B cell (primary cell): Measurements from ENCODE around the gene FAM25A. TPM values are rescaled to one million over a fixed set of nuclear protein-coding genes. Genes with fewer than 3 reads are reported as not detected.

ENCODE experiments used
- ATAC-seq: fragments of 200-7000 bp; cut with Tn5 transposase; one replicate; pipeline ENCODE4 v1.10.0; 2021; ENCODE audit warnings: low read depth, mild to moderate bottlenecking, moderate number of reproducible peaks, moderate library complexity
- CTCF ChIA-PET: fragments of 350-600 bp; sonication (Branson Sonifier 250); formaldehyde crosslinking; loops from one replicate; lab custom pipeline; 2021; ENCODE audit warnings: antibody characterized with exemption, inconsistent platforms; lab: Charles Lee
- POLR2A ChIA-PET: fragments of 350-600 bp; sonication (Branson Sonifier 250); formaldehyde crosslinking; loops from one replicate; lab custom pipeline; 2021; ENCODE audit warnings: antibody characterized with exemption; lab: Charles Lee
- DNase-seq: peaks from one replicate; pipeline ENCODE4 v3.0.0; 2013
- H2AFZ ChIP-seq: 2 replicates; pipeline ENCODE4 v1.6.1; 2012; ENCODE audit warnings: mild to moderate bottlenecking, low read depth, low read length; ENCODE audit not compliant: insufficient read depth, poor library complexity, severe bottlenecking
- H3K27ac ChIP-seq, 2 donors: 1 replicate in 1 of 2; 2 replicates in 1 of 2; pipeline ENCODE4 v1.5.1; 2012 to 2013; ENCODE audit warnings: low read length in 2 of 2, mild to moderate bottlenecking in 2 of 2, moderate library complexity in 1 of 2
- H3K27me3 ChIP-seq, 4 experiments: fragments of 200-600 bp in 1 of 4; sonication (generic) in 1 of 4; replicated peaks in 1 of 4; 1 replicate in 2 of 4; 2 replicates in 2 of 4; pipeline versions ENCODE4 v1.6.1 to v1.7.0; 2013 to 2016; ENCODE audit warnings: low read length in 3 of 4, mild to moderate bottlenecking in 2 of 4, mixed read lengths in 1 of 4, moderate library complexity in 1 of 4; ENCODE audit not compliant: insufficient read depth in 4 of 4, control insufficient read depth in 3 of 4; ENCODE audit errors: control extremely low read depth in 1 of 4
- H3K36me3 ChIP-seq, 2 experiments: replicated peaks in 1 of 2; 1 replicate in 1 of 2; 2 replicates in 1 of 2; pipeline versions ENCODE4 v1.6.1 to v1.7.1; 2013; ENCODE audit warnings: low read length in 1 of 2; ENCODE audit not compliant: insufficient read depth in 2 of 2, control insufficient read depth in 1 of 2; ENCODE audit errors: control extremely low read depth in 1 of 2, extremely low read depth in 1 of 2
- H3K4me1 ChIP-seq, 2 donors: fragments of 200-600 bp in 1 of 2; sonication (generic) in 1 of 2; 1 replicate in 1 of 2; 2 replicates in 1 of 2; pipeline versions ENCODE4 v1.5.1 to v1.6.1; 2013 to 2017; ENCODE audit warnings: low read length in 2 of 2; ENCODE audit not compliant: control insufficient read depth in 2 of 2, insufficient read depth in 2 of 2
- H3K4me2 ChIP-seq: replicated peaks from 2 replicates; pipeline ENCODE3; 2012; ENCODE audit warnings: mild to moderate bottlenecking, low read depth, low read length; ENCODE audit not compliant: poor library complexity, severe bottlenecking
- H3K4me3 ChIP-seq, 5 experiments: fragments of 200-600 bp in 1 of 5; sonication (generic) in 1 of 5; 1 replicate in 3 of 5; 2 replicates in 2 of 5; pipeline versions ENCODE4 v1.5.1 to v1.7.0; 2011 to 2016; ENCODE audit warnings: low read length in 4 of 5, mild to moderate bottlenecking in 4 of 5, low read depth in 2 of 5, control low read depth in 1 of 5, moderate library complexity in 1 of 5; ENCODE audit not compliant: insufficient read depth in 1 of 5; ENCODE audit errors: control extremely low read depth in 1 of 5, extremely low read depth in 1 of 5
- H3K79me2 ChIP-seq: fragments of 200-600 bp; sonication (generic); one replicate; pipeline ENCODE4 v1.6.0; 2016; ENCODE audit warnings: low read length; ENCODE audit not compliant: control insufficient read depth, insufficient read depth
- H3K9ac ChIP-seq: fragments of 200-600 bp; sonication (generic); 2 replicates; pipeline ENCODE4 v1.6.1; 2017; ENCODE audit warnings: mild to moderate bottlenecking, low read length, moderate library complexity
- H3K9me3 ChIP-seq, 3 donors: one replicate each; pipeline versions ENCODE4 v1.6.1 to v1.7.1; 2013; ENCODE audit warnings: low read length in 2 of 3; ENCODE audit not compliant: control insufficient read depth in 2 of 3, insufficient read depth in 1 of 3; ENCODE audit errors: control extremely low read depth in 1 of 3
- H4K20me1 ChIP-seq: 2 replicates; pipeline ENCODE4 v1.6.0; 2012; ENCODE audit warnings: mild to moderate bottlenecking, low read length; ENCODE audit not compliant: insufficient read depth, control insufficient read depth, poor library complexity, severe bottlenecking
- H3K27ac Mint-ChIP-seq: one replicate; pipeline ENCODE4 v1.8.0; 2021; ENCODE audit warnings: mixed read lengths
- H3K27me3 Mint-ChIP-seq: one replicate; pipeline ENCODE4 v1.8.0; 2021; ENCODE audit warnings: mixed read lengths
- H3K4me1 Mint-ChIP-seq: one replicate; pipeline ENCODE4 v1.8.0; 2021; ENCODE audit warnings: mixed read lengths
- H3K4me3 Mint-ChIP-seq: one replicate; pipeline ENCODE4 v1.8.0; 2021; ENCODE audit warnings: mixed read lengths
- H3K9me3 Mint-ChIP-seq: one replicate; pipeline ENCODE4 v1.8.0; 2022; ENCODE audit warnings: mixed read lengths; ENCODE audit not compliant: insufficient read depth
- CTCF ChIP-seq: fragments of 200-600 bp; IDR thresholded peaks from one replicate; pipeline ENCODE4 v1.8.0; 2022; ENCODE audit warnings: antibody characterized with exemption, mild to moderate bottlenecking
- EZH2 ChIP-seq: IDR thresholded peaks from 2 replicates; pipeline ENCODE4 v1.6.1; 2012; ENCODE audit warnings: borderline replicate concordance, low read depth, mild to moderate bottlenecking, moderate library complexity, low read length; ENCODE audit not compliant: insufficient read depth, poor library complexity, severe bottlenecking
- WGBS: methylation state at CpG from one replicate; pipeline ENCODE4 v1.1.5; 2013; ENCODE audit warnings: missing lambda C conversion rate; ENCODE audit not compliant: insufficient coverage; 5-methylcytosine and 5-hydroxymethylcytosine counted together
- intact Hi-C: fragments of 100-400 bp; cut with micrococcal nuclease; formaldehyde crosslinking; loops from one replicate; pipeline ENCODE4 v1.10.0; 2022
- polyA plus RNA-seq: library from polyadenylated mRNA; depleted of rRNA; stranded (reverse); fragments of >200 nt; gene quantifications from 2 replicates; pipeline ENCODE4 v1.2.3, GENCODE V29; 2012
- total RNA-seq, 2 donors: library from RNA; stranded (reverse); fragments of 120-200 nt in 1 of 2; gene quantifications; 1 replicate in 1 of 2; 2 replicates in 1 of 2; pipeline versions ENCODE4 v1.2.3 to v1.2.4, GENCODE V29; 2013 to 2022

Gene FAM25A
- total and polyA plus RNA-seq, 2 donors (not counting 1 experiment from before 2014, with no cell fraction given): not detected

- no peak overlapping the region for H3K4me3 ChIP-seq
- H3K27ac Mint-ChIP-seq: no peak overlapping the region
- no peaks in the 10 kb centered on the region for H3K27me3 Mint-ChIP-seq
- no peaks in the 10 kb centered on the region for H3K4me1 ChIP-seq
- ChIA-PET CTCF (no interaction called here), POLR2A (no interaction called here)
- ATAC-seq (no peak), DNase-seq (no peak)
- H3K4me2 ChIP-seq: no peak overlapping the region
- no peak overlapping the region for H3K27ac ChIP-seq
- peaks cover 0 to 8% (median 0%) of the 10 kb centered on the region in 3 donors for H3K9me3 ChIP-seq
- no peaks in the 10 kb centered on the region for H3K36me3 ChIP-seq
- H3K4me1 Mint-ChIP-seq: no peaks in the 10 kb centered on the region
- no peaks in the 10 kb centered on the region for H4K20me1 ChIP-seq
- no peaks in the 10 kb centered on the region for H3K9me3 Mint-ChIP-seq
- 98% methylated on average over 24 of the region's 28 CpGs for WGBS
- intact Hi-C loops: no loop called here
- H3K4me3 Mint-ChIP-seq: no peak overlapping the region
- no peaks in the 10 kb centered on the region for H3K27me3 ChIP-seq
- TF ChIP-seq CTCF: no peak
- no peak for TF ChIP-seq EZH2
- no peak overlapping the region for H2AFZ ChIP-seq
- H3K79me2 ChIP-seq: no peaks in the 10 kb centered on the region
- H3K9ac ChIP-seq: no peak overlapping the region
These were observed 11.0 kb downstream of the FAM25A start for GRCh38 chr10:87030912-87031635.

- Histone ChIP-seq H3K79me2 (no peaks in the 10 kb centered on the region), H3K27me3 (peaks cover 0 to 2% (median 0%) of the 10 kb centered on the region in 4 experiments), H3K9ac (no peak overlapping the region), H3K4me3 (no peak overlapping the region), H3K4me1 (no peaks in the 10 kb centered on the region), H4K20me1 (no peaks in the 10 kb centered on the region), H3K9me3 (peaks cover 0 to 11% (median 0%) of the 10 kb centered on the region in 3 donors), H3K27ac (no peak overlapping the region), H3K36me3 (no peaks in the 10 kb centered on the region), H2AFZ (no peak overlapping the region), H3K4me2 (no peak overlapping the region)
- H3K27me3 Mint-ChIP-seq: no peaks in the 10 kb centered on the region
- H3K4me3 Mint-ChIP-seq: no peak overlapping the region
- TF ChIP-seq CTCF: no peak
- no peak for TF ChIP-seq EZH2
- no peaks in the 10 kb centered on the region for H3K9me3 Mint-ChIP-seq
- ChIA-PET POLR2A (no interaction called here), CTCF (no interaction called here)
- intact Hi-C loops: no loop called here
- H3K4me1 Mint-ChIP-seq: no peaks in the 10 kb centered on the region
- ATAC-seq (no peak), DNase-seq (no peak)
- WGBS: no CpG with 5 or more reads among the region's 1 CpG
- no peak overlapping the region for H3K27ac Mint-ChIP-seq
These were observed 16.5 kb downstream of the FAM25A start for GRCh38 chr10:87036623-87037022.
